AG09319 (cell line): ENCODE results near the gene MUC4.
"Not testable (repeated sequence)": the region's sequence is repeated elsewhere in the genome, so short reads cannot be mapped to it uniquely, and the experiment has no call there.

Experiments
- DNase-seq: peaks from one replicate; pipeline ENCODE4 v3.0.0-alpha.2; 2010; ENCODE audit warnings: low read depth; ENCODE audit errors: extremely low read depth
- TF ChIP-seq, protein P1 (sequence below): IDR thresholded peaks from 2 replicates; pipeline ENCODE4 v1.5.1; 2011; ENCODE audit warnings: low read depth, mild to moderate bottlenecking, inconsistent platforms, low read length, moderate library complexity

Gene MUC4

DNA sequence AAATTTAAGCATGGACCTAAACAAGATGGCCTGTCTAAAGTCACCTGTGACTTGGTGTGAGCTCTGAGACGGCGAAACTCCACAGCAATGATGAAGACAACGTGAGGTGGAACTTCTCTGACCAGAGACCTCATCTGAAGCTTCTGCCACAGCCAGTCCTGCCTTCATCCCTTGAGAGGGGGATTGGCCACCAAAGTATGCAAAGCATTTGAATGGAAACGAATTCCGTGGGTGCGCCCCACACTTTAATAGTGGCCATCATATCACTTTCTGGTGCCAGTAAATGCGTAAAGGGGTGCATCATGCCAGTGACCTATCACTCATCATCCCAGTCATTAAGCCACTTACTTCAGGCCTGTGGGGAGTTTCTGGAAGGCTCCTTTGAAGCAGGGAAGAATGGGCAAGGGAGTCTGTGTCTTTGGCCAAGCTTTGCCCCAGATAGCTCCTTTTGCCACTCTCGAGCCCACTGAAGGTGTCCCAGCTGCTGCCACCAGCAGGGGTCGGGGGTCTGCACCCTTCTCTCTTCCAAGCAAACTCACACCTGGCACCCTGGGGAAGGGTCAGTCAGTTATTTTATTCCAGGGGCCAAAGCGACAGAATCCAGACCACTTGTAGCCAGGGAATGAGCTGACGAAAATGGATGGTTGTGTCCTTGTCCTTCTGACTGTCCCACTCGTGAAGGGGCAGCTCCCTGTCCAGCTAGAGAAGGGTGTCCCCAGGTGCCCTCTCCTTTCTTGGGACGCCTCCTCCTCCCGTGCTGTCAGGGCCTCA, 73.3 kb downstream of the MUC4 start:
- TF ChIP-seq, protein P1, sequence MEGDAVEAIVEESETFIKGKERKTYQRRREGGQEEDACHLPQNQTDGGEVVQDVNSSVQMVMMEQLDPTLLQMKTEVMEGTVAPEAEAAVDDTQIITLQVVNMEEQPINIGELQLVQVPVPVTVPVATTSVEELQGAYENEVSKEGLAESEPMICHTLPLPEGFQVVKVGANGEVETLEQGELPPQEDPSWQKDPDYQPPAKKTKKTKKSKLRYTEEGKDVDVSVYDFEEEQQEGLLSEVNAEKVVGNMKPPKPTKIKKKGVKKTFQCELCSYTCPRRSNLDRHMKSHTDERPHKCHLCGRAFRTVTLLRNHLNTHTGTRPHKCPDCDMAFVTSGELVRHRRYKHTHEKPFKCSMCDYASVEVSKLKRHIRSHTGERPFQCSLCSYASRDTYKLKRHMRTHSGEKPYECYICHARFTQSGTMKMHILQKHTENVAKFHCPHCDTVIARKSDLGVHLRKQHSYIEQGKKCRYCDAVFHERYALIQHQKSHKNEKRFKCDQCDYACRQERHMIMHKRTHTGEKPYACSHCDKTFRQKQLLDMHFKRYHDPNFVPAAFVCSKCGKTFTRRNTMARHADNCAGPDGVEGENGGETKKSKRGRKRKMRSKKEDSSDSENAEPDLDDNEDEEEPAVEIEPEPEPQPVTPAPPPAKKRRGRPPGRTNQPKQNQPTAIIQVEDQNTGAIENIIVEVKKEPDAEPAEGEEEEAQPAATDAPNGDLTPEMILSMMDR = no peak
- DNase-seq = no peak

GRCh38 chr3:195737782-195738181, 73.9 kb downstream of the MUC4 start:
- DNase-seq = not testable (repeated sequence)

GRCh38 chr3:195736866-195737490, 74.8 kb downstream of the MUC4 start:
- DNase-seq = no peak
- TF ChIP-seq, protein P1 = no peak

DNA sequence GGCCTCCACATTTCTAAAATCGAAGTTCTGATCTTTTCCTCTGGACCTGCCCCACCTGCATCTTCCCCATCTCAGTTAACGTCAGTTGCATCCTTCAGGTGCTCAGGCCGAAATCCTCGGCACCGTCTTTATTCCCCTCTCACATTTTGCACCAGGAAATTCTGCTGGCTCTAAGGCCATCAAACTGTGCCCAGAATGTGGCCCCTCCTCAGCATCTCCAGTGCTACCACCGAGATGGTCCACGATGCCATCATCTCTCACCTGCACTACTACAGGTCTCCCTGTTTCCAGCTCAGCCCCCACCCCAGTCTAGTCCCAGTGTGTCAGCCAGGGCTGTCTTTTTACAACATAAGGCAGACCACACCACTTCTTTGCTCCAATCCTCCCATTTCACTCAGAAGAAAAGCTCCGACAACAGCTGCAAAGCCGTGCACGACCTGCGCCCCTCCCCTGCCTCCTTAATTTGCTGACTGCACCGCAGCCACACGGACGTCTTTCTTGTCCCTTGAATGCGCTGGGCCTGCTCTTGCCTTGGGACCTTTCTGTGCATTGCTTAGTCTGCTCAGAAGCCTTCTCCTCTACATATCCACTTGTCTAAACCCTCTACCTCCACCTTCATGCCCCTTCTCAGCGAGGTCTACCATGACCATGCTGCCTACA, 76.6 kb downstream of the MUC4 start:
- no peak for DNase-seq
- TF ChIP-seq, protein P1 = no peak

- DNase-seq = no peak
- TF ChIP-seq, protein P1 = no peak
These were observed 78.8 kb downstream of the MUC4 start for GRCh38 chr3:195732940-195733339.

GRCh38 chr3:195731356-195731905, 80.3 kb downstream of the MUC4 start:
- TF ChIP-seq, protein P1 = no peak
- DNase-seq = no peak

- TF ChIP-seq, protein P1 = no peak
- no peak for DNase-seq
These were observed 82.1 kb downstream of the MUC4 start for GRCh38 chr3:195729476-195730251.

DNA sequence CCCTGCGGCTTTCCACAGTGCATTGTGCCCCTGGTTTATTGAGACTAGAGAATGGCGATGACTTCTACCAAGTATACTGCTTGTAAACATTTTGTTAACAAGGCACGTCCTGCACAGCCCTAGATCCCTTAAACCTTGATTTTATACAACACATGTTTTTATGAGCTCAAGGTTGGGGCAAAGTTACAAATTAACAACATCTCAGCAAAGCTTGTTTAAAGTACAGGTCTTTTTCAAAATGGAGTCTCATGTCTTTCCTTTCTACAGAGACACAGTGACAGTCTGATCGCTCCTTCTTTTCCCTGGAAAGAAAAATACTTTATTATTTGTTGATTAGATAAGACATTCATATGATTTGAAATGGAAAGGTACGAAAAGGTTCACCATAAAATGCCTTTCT, 82.9 kb downstream of the MUC4 start:
- not testable (repeated sequence) for DNase-seq
